Measurements from ENCODE around the gene PTDSS2. TPM values are rescaled to one million over a fixed set of nuclear protein-coding genes. Genes with fewer than 3 reads are reported as not detected.

Gene PTDSS2
- total and polyA plus RNA-seq, 2 of the 13 experiments (the other 11 are each of a cell fraction or from before 2014, with no cell fraction given) = 21.7 to 26.4 TPM

DNA sequence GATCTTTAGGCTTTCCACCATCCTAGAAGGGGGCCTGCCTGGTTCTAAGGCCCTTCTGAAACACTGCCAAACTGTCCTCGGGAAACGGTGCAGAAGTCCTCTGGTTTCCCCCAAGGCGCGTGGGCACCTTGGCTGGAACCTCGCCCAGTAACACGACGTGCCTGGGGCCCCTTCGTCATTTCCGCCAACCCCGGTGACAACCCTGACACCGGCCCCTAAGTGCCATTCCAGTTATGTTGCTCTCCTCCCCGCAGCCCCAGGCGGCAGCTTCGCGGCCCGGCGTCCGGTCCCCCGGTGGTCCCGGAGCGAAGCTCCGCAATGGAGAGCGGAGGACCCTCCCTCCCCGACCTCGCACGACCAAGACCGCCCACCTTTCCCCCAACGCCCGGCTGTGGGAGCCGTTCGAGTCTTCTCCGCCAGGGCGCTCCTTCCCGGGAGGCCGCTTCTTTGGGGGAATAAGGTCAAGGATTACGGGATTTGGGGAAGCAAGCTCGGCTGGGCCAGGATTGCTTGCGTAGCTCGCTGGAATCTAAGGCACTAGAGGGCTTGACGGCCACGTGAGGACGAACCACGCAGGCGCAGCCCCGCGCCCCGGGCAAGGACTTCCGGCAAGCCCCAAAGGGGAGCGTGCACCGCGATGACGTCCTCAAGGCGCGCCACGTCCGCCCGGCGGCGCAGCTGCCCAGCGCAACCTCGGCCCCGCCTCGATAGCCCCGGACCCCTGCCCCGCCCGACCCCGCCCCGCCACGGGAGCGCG, 56.3 kb downstream of the PTDSS2 start (continued):
- TF ChIP-seq DZIP1 (CRISPR knock-in tag; IDR thresholded peaks at IDR 0.05) (no peak), ATF7-NPFF (CRISPR knock-in tag; IDR thresholded peaks at IDR 0.05; ENCODE audit: low read depth) (peak; percentile 89), MAFK (conservative IDR thresholded peaks at IDR 0.05 in 1 of 2, IDR thresholded peaks at IDR 0.05 in 1 of 2; ENCODE audit: low read length in 2 of 2) (no peak), ZNF563 (CRISPR knock-in tag; IDR thresholded peaks at IDR 0.05) (peak; percentile 19; the same call in 1 of the 2 replicates), GMEB1 (CRISPR knock-in tag; IDR thresholded peaks at IDR 0.05; ENCODE audit: borderline replicate concordance) (peak; percentile 94), ZFP1 (CRISPR knock-in tag; IDR thresholded peaks at IDR 0.05) (no peak), DPF2 (CRISPR knock-in tag; IDR thresholded peaks at IDR 0.05; ENCODE audit: borderline replicate concordance, low read depth) (0 out of 2 replicates have a peak, but pooled peaks have one; percentile 19), RELA (CRISPR knock-in tag; IDR thresholded peaks at IDR 0.05) (no peak), U2AF2 (IDR thresholded peaks at IDR 0.05; ENCODE audit: low read depth, low read length) (no peak), KLF11 (CRISPR knock-in tag; IDR thresholded peaks at IDR 0.05) (no peak), ZNF10 (CRISPR knock-in tag; IDR thresholded peaks at IDR 0.05; ENCODE audit: borderline replicate concordance, low read depth) (no peak), HDAC6 (IDR thresholded peaks at IDR 0.05; ENCODE audit: low read depth, low read length) (no peak), ZNF460 (CRISPR knock-in tag; IDR thresholded peaks at IDR 0.05; ENCODE audit: borderline replicate concordance) (no peak), NFE2L1 (CRISPR knock-in tag; IDR thresholded peaks at IDR 0.05; ENCODE audit: borderline replicate concordance) (no peak), NKX3-1 (CRISPR knock-in tag; IDR thresholded peaks at IDR 0.05) (peak; percentile 74; the same call in 1 of the 2 replicates), GATAD2A (CRISPR knock-in tag; IDR thresholded peaks at IDR 0.05) (0 out of 2 replicates have a peak, but pooled peaks have one; percentile 4)
- TF ChIP-seq, protein P1, sequence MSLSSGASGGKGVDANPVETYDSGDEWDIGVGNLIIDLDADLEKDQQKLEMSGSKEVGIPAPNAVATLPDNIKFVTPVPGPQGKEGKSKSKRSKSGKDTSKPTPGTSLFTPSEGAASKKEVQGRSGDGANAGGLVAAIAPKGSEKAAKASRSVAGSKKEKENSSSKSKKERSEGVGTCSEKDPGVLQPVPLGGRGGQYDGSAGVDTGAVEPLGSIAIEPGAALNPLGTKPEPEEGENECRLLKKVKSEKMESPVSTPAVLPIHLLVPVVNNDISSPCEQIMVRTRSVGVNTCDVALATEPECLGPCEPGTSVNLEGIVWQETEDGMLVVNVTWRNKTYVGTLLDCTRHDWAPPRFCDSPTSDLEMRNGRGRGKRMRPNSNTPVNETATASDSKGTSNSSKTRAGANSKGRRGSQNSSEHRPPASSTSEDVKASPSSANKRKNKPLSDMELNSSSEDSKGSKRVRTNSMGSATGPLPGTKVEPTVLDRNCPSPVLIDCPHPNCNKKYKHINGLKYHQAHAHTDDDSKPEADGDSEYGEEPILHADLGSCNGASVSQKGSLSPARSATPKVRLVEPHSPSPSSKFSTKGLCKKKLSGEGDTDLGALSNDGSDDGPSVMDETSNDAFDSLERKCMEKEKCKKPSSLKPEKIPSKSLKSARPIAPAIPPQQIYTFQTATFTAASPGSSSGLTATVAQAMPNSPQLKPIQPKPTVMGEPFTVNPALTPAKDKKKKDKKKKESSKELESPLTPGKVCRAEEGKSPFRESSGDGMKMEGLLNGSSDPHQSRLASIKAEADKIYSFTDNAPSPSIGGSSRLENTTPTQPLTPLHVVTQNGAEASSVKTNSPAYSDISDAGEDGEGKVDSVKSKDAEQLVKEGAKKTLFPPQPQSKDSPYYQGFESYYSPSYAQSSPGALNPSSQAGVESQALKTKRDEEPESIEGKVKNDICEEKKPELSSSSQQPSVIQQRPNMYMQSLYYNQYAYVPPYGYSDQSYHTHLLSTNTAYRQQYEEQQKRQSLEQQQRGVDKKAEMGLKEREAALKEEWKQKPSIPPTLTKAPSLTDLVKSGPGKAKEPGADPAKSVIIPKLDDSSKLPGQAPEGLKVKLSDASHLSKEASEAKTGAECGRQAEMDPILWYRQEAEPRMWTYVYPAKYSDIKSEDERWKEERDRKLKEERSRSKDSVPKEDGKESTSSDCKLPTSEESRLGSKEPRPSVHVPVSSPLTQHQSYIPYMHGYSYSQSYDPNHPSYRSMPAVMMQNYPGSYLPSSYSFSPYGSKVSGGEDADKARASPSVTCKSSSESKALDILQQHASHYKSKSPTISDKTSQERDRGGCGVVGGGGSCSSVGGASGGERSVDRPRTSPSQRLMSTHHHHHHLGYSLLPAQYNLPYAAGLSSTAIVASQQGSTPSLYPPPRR (CRISPR knock-in tag; IDR thresholded peaks at IDR 0.05; ENCODE audit: borderline replicate concordance) = peak; percentile 52; the same call in 1 of the 2 replicates
- TF ChIP-seq, protein P2, sequence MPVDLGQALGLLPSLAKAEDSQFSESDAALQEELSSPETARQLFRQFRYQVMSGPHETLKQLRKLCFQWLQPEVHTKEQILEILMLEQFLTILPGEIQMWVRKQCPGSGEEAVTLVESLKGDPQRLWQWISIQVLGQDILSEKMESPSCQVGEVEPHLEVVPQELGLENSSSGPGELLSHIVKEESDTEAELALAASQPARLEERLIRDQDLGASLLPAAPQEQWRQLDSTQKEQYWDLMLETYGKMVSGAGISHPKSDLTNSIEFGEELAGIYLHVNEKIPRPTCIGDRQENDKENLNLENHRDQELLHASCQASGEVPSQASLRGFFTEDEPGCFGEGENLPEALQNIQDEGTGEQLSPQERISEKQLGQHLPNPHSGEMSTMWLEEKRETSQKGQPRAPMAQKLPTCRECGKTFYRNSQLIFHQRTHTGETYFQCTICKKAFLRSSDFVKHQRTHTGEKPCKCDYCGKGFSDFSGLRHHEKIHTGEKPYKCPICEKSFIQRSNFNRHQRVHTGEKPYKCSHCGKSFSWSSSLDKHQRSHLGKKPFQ (CRISPR knock-in tag; IDR thresholded peaks at IDR 0.05; ENCODE audit: insufficient replicate concordance) = no peak
